Retina (tissue), 1 donor: Measurements from ENCODE around the gene SLC4A3.
A peak's percentile ranks its signal among the peaks of the same experiment; 100 is the strongest.

Experiments used
- DNase-seq: peaks from one replicate; pipeline ENCODE4 v3.0.0-alpha.2; 2016

The SLC4A3 gene

DNA sequence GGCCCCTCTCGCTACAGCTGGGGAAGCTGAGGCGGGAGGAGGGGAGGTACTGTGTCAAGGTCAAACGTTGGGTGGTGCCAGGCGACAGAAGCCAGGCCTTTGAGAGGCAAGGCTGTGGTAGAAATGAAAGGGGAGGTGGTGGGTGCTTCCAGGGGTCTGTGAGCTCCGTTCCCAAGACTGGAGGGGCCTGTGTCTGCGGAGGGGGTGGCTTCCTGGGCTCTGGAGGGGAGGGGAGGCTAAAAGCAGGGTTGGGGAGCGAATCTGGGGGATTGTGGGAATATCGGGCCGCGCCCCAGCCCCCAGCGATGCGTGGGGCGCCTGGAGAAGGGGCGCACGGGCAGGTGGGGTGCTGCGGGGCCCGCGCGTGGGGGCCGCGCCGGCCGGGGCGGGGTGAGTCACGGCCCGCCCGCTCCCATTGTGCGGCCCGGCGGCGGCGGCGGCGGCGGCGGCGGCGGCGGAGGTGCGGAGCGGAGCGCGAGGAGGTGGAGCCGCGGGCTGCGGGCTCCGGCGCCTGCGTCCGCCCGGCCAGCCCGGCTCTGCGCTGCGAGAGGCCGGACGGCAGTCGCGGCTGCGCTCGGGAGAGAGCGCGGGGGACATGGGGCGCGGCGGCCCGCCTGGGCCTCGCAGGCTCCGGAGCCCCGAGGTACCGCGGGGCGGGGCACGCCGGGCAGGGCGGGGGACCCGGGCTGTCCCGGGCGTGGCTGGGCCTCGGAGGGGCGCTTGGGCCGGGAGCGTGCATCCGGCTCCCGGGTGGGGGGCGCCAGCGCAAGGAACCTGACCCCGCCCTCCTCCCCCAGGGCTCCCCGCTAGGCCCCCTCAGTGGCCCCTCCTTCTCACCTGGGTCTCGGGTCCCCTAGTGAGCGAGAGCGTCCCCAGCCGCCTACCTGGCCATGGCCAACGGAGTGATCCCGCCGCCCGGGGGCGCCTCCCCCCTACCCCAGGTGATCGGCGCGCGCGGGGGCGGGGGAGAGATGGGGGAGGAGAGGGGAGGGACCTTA lies at the start of gene SLC4A3:
SLC4A3 (plus strand) TSS at position 528 of the 998 bp plus-strand sequence; CDS start at position 891, 363 bp downstream.
- no peak for DNase-seq

GRCh38 chr2:219578811-219579613 lies 48.4 kb upstream of the SLC4A3 start:
- no peak for DNase-seq

- no peak for DNase-seq
Measured at GRCh38 chr2:219581346-219581745, 46.1 kb upstream of the SLC4A3 start.

DNA sequence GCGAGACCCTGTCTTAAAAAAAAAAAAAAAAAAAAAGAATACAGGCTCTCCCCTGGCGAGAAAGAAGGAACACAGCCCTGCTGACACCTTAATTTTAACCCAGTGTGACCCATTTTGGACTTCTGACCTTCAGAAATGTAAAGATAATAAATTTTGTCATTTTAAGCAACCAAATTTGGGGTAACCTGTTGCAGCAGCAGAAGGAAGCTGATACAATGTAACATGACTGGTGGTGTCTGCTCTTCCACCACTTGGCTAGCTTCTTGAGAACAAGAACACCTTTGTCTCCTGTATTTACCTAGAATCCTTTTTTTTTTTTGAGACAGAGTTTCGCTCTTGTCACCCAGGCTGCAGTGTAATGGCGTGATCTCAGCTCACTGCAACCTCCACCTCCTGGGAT lies 36.3 kb upstream of the SLC4A3 start:
- DNase-seq: no peak

GRCh38 chr2:219592736-219593135 lies 34.7 kb upstream of the SLC4A3 start:
- DNase-seq: no peak

- no peak for DNase-seq
Measured at GRCh38 chr2:219593154-219593553, 34.3 kb upstream of the SLC4A3 start.

DNA sequence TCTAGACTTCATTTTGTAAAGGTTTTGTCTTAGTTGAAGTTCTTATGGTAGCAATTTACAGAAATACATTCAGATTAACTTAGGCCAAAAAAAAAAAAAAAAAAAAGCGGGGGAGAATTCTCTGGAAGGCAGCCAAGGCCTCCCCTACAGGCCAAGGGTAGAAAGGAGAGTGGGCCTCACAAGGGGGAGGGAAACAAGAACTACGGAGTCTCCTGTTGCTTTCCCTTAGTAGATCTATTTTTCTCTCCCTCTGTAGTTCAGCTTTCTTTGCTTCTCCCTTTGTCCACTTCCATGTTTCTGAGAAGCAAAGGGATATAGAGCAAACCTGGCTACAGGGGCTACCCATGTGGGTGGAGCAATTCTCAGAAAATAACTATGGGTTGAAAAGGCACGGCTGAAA lies 32.2 kb upstream of the SLC4A3 start:
- DNase-seq: no peak

- DNase-seq: no peak
Measured at GRCh38 chr2:219596954-219597551, 30.4 kb upstream of the SLC4A3 start.

DNA sequence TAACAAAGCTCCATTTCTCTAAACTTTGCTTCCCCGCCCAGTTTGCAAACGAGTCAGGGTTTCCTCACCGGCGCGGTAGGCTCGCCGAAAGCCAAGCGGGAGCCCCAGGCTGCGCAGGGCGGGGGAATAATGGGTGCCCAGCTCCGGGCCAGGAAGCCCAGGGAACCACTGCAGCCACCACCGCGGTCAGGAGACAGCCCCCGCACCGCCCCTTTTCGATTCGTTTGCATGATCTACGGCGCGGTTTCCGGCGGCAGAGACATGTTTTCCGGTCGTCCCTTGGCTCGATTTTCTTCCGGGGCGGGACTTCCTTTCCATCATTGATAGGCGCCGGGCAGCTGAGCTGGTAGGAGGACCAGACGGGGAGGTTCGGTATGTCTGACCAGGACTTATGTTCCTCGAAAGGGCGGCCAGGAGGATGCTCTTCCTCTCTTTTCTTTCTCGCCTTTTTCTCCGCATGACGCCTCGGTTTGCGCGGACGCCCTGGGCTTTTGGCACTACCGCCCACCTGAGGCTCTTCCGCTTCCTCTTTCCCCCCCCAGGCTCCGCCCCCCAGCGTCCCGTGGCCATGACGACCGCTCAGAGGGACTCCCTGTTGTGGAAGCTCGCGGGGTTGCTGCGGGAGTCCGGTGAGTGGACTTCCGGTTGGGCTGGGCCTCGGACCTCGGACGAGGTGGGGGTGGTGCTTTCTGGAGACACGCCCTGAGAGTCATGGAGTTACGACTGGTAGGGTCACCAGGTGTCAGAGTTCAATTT lies 29.7 kb upstream of the SLC4A3 start, which contains the start of gene STK11IP:
STK11IP (plus strand) TSS at position 306 of the 756 bp plus-strand sequence; CDS start at position 569, 263 bp downstream.
- peak; percentile 100 for DNase-seq

- no peak for DNase-seq
Measured at GRCh38 chr2:219598308-219599078, 28.9 kb upstream of the SLC4A3 start.

- DNase-seq: no peak
Measured at GRCh38 chr2:219603771-219604170, 23.7 kb upstream of the SLC4A3 start.

DNA sequence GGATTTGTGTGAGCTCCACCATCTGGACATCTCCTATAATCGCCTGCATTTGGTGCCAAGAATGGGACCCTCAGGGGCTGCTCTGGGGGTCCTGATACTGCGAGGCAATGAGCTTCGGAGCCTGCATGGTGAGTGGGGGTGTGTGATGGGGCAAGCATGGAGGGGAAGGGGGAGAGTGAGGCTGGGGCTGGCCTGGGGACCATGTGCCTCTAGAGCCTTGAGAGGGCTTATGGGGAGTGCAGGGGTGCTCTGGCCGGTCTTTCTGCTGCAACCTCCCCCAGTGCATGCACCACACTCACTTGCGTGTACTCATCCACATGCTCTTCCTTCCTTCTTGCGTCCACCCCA lies 21.8 kb upstream of the SLC4A3 start:
- DNase-seq: no peak

DNA sequence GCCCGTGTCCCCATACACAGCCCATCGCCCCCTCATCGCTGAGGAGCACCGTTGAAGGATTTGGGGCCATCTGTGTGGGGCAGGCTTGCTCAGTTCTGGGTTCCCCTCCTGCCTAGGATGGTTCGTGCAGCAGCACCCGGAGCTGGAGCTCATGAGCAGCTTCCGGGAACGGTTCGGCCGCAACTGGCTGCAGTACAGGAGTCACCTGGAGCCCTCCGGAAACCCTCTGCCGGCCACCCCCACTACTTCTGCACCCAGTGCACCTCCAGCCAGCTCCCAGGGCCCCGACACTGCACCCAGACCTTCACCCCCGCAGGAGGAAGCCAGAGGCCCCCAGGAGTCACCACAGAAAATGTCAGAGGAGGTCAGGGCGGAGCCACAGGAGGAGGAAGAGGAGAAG lies 19.5 kb upstream of the SLC4A3 start:
- DNase-seq: no peak

- no peak for DNase-seq
Measured at GRCh38 chr2:219608399-219608964, 18.9 kb upstream of the SLC4A3 start.

DNA sequence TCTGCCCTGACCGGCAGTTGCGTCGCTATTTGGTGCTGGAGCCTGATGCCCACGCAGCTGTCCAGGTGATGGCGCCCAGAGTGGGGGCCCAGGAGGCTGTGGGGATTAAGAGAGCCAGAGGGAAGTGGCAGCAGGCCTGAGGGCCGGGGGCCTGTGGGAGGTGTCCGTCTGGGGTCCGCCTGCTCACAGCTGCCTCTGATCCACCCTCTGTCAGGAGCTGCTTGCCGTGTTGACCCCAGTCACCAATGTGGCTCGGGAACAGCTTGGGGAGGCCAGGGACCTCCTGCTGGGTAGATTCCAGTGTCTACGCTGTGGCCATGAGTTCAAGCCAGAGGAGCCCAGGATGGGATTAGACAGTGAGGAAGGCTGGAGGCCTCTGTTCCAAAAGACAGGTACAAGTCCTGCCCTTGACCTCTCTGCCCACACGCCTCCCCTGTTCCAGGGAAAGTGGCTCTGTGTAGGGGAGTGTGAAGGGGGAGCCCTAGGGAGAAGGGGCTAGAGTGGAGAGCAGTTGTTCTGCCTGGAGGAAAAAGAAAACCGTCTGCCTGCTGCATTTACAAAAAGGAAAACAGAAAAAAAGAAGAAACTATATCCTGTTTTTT lies 18.2 kb upstream of the SLC4A3 start:
- no peak for DNase-seq

- DNase-seq: no peak
Measured at GRCh38 chr2:219611306-219611705, 16.1 kb upstream of the SLC4A3 start.

DNA sequence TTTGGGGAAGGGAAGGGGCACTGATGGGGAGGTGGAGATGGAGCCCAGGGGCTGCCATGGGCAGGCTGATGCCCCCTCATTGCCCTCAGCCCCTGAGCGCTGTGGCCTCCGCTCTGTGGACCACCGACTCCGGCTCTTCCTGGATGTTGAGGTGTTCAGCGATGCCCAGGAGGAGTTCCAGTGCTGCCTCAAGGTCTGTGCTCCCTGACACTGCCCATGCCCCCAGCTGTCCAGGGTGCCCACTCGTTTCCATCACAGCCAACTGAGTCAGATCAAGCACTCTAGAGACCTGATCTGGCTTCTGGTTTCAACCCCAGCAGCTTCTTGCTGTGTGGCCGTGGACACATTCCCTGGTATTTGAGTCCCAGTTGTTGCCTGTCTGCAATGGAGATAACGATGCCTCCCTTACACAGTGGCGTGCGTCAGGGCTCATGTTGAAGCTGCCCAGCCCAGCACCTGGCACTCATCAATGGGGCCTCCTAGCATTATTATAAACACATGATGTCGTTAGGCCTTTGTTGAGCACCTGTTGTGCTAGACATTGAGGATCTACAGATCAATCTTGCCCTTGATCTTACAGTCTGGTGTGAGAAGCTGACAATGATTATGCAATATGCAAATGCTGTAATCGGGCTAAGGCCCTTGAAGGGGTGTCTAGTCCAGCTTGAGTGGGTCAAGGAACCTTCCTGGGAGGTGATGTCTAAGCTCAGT lies 15.4 kb upstream of the SLC4A3 start:
- DNase-seq: no peak

- DNase-seq: no peak
Measured at GRCh38 chr2:219612577-219613286, 14.7 kb upstream of the SLC4A3 start.

GRCh38 chr2:219613461-219614070 lies 13.9 kb upstream of the SLC4A3 start:
- no peak for DNase-seq
